ENCODE measurements around the gene CLPTM1L.
A peak's percentile ranks its signal among the peaks of the same experiment; 100 is the strongest.
"Not testable (repeated sequence)": the region's sequence is repeated elsewhere in the genome, so short reads cannot be mapped to it uniquely, and the experiment has no call there.

The CLPTM1L gene

GRCh38 chr5:1326532-1326875, 18.4 kb downstream of the CLPTM1L start:
- not testable (repeated sequence) for DNase-seq (ENCODE audit: low read depth in 2 of 2)

GRCh38 chr5:1325870-1326531, 18.9 kb downstream of the CLPTM1L start:
- DNase-seq (ENCODE audit: low read depth in 2 of 2), result no peak

- DNase-seq (ENCODE audit: low read depth in 2 of 2), result no peak
These were observed 19.6 kb downstream of the CLPTM1L start for GRCh38 chr5:1325191-1325741.

- no peak for DNase-seq (ENCODE audit: low read depth in 2 of 2)
These were observed 20.1 kb downstream of the CLPTM1L start for GRCh38 chr5:1324719-1325190.

- no peak for DNase-seq (ENCODE audit: low read depth in 2 of 2)
These were observed 20.6 kb downstream of the CLPTM1L start for GRCh38 chr5:1324301-1324700.

- DNase-seq (ENCODE audit: low read depth in 2 of 2), result no peak
These were observed 21.1 kb downstream of the CLPTM1L start for GRCh38 chr5:1323803-1324173.

GRCh38 chr5:1322955-1323802, 21.7 kb downstream of the CLPTM1L start:
- DNase-seq (ENCODE audit: low read depth in 2 of 2), result no peak

GRCh38 chr5:1322036-1322900, 22.6 kb downstream of the CLPTM1L start:
- DNase-seq (ENCODE audit: low read depth in 2 of 2), result no peak

GRCh38 chr5:1321576-1321975, 23.3 kb downstream of the CLPTM1L start:
- no peak for DNase-seq (ENCODE audit: low read depth in 2 of 2)

- no peak for DNase-seq (ENCODE audit: low read depth in 2 of 2)
These were observed 24.2 kb downstream of the CLPTM1L start for GRCh38 chr5:1320436-1321344.

- no peak for DNase-seq (ENCODE audit: low read depth in 2 of 2)
These were observed 25.3 kb downstream of the CLPTM1L start for GRCh38 chr5:1319436-1320256.

- DNase-seq (ENCODE audit: low read depth in 2 of 2), result no peak
These were observed 26.1 kb downstream of the CLPTM1L start for GRCh38 chr5:1318659-1319251.

- no peak for DNase-seq (ENCODE audit: low read depth in 2 of 2)
These were observed 26.9 kb downstream of the CLPTM1L start for GRCh38 chr5:1317921-1318565.

- DNase-seq (ENCODE audit: low read depth in 2 of 2), result no peak
These were observed 28.1 kb downstream of the CLPTM1L start for GRCh38 chr5:1316588-1317340.

GRCh38 chr5:1315709-1316587, 29.0 kb downstream of the CLPTM1L start:
- DNase-seq (ENCODE audit: low read depth in 2 of 2), result peak in 1 of 2 donors; percentile 7

- no peak for DNase-seq (ENCODE audit: low read depth in 2 of 2)
These were observed 29.7 kb downstream of the CLPTM1L start for GRCh38 chr5:1315018-1315708.

GRCh38 chr5:1314564-1314982, 30.3 kb downstream of the CLPTM1L start:
- DNase-seq (ENCODE audit: low read depth in 2 of 2), result no peak

All from stimulated activated CD8-positive, alpha-beta memory T cell treated with anti-CD3 and anti-CD28 coated beads, Interleukin-7, amount 100 ng/mL, for 1 hour (primary cell).